ENCODE measurements around the gene ZNF564.
A peak's percentile ranks its signal among the peaks of the same experiment; 100 is the strongest.

ZNF564 gene

DNA sequence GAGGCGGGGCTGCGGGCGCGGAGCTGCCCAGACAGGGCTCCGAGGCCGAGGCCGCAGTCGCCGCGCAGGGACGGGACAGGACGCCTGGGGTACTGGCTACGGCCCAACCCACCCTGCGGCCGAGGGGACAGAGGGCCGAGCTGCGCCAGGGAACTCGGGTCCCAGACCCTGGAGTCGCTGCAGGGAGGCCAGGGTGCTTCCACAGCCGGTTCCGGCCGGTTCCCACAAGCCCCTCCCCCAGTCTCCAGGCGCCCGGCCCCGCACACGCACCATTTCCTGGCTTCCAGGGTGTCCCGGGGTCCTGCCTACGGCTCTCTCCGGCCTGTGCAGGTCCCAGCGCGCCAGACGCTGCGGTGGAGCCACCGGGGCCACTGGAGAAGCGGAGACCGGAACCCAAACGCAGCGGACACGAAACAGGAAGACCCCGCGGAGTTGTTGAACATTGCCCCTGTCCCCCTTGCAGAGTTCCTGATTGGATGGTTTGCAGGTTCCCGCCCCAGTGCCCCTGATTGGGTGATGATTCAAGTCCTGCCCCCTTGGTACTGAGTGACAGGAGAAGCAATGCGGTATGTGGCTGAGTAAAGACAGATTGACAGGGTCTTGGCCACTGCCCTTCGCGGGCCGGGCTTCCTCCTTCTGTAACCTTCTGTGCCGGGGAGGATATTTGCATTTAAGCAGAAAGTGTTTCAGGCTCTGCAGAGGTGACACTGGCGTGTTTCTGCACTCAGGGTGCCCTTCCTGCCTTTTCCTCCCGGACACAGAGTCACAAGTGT lies at the start of gene ZNF564:
Gene ZNF564, minus strand, starts transcription at position 423 of the 773 bp plus-strand sequence. Its CDS starts 150 bp downstream, at position 273.
- TF ChIP-seq, protein P1, sequence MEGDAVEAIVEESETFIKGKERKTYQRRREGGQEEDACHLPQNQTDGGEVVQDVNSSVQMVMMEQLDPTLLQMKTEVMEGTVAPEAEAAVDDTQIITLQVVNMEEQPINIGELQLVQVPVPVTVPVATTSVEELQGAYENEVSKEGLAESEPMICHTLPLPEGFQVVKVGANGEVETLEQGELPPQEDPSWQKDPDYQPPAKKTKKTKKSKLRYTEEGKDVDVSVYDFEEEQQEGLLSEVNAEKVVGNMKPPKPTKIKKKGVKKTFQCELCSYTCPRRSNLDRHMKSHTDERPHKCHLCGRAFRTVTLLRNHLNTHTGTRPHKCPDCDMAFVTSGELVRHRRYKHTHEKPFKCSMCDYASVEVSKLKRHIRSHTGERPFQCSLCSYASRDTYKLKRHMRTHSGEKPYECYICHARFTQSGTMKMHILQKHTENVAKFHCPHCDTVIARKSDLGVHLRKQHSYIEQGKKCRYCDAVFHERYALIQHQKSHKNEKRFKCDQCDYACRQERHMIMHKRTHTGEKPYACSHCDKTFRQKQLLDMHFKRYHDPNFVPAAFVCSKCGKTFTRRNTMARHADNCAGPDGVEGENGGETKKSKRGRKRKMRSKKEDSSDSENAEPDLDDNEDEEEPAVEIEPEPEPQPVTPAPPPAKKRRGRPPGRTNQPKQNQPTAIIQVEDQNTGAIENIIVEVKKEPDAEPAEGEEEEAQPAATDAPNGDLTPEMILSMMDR (IDR thresholded peaks at IDR 0.05; ENCODE audit: low read depth, low read length, missing control alignments), result no peak
- peak within 1 kb of the TSS; percentile 94 for H3K4me3 ChIP-seq (ENCODE audit: low read depth, low read length)
- DNase-seq (ENCODE audit: low read depth), result peak; percentile 100

DNA sequence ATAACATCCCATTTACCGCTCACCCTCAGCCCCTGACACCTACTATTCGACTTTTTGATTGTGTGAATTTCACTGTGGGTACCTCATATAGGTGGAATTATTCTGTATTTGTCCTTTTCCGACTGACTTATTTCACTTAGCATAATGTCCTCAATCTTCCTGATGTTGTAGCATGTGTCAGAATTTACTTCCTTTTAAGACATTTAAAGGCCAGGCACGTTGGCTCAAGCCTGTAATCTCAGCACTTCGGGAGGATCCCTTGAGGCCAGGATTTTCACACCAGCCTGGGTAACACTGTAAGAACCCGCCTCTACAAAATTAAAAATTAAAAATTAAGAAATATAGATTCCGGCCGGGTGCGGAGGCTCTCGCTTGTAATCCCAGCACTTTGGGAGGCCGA lies 46.3 kb upstream of the ZNF564 start:
- no peak overlapping the region for H3K4me3 ChIP-seq (ENCODE audit: low read depth, low read length)
- TF ChIP-seq, protein P1 (IDR thresholded peaks at IDR 0.05; ENCODE audit: low read depth, low read length, missing control alignments), result no peak
- no peak for DNase-seq (ENCODE audit: low read depth)

DNA sequence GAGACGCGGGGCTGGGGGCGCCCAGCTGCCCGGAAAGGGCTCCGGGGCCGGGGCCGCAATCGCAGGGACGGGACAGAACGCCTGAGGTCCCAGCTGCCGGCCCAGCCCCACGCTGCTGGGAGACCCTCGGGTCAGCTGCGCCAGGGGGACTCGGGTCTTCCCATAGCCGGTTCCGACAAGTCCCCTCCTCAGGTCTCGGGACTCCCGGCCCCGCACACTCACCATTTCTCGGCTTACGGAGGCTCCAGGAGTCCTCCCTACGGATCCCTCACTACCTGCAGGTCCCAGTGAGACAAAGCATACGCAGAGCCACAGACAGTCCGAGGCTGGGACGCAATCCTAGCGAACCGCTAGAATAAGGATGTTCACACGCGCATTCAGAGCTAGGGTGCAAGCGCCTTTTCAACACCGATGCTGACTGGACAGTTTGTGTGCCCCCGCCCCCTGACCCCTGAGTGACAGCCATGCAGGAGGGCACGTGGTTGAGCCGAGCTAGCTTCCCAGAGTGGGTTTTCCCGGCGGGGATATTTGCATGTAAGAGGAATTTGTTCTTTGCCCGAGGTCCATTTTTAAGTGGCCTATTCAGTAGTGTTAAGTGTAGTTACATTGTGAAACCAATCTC lies 45.8 kb upstream of the ZNF564 start:
- TF ChIP-seq, protein P1 (IDR thresholded peaks at IDR 0.05; ENCODE audit: low read depth, low read length, missing control alignments), result no peak
- H3K4me3 ChIP-seq (ENCODE audit: low read depth, low read length), result no peak overlapping the region
- DNase-seq (ENCODE audit: low read depth), result no peak

DNA sequence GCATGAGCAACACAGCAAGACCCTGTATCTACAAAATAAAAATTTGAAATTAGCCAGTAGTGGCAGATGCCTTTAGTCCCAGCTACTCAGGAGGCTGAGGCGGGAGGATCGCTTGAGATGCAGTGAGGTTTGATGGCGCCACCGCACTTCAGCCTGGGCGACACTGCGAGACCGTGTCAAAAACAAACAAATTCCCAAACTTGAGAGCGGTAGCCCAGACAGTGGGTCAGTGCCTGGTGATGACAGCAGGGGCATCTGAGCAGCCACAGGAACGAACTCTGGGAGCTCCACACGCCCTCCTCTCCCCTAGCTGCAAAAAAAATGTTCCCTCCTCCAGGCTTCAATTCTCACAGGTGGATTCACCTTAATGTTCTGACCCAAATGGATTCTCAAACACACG lies 45.2 kb upstream of the ZNF564 start:
- TF ChIP-seq, protein P1 (IDR thresholded peaks at IDR 0.05; ENCODE audit: low read depth, low read length, missing control alignments), result no peak
- no peak overlapping the region for H3K4me3 ChIP-seq (ENCODE audit: low read depth, low read length)
- DNase-seq (ENCODE audit: low read depth), result no peak

DNA sequence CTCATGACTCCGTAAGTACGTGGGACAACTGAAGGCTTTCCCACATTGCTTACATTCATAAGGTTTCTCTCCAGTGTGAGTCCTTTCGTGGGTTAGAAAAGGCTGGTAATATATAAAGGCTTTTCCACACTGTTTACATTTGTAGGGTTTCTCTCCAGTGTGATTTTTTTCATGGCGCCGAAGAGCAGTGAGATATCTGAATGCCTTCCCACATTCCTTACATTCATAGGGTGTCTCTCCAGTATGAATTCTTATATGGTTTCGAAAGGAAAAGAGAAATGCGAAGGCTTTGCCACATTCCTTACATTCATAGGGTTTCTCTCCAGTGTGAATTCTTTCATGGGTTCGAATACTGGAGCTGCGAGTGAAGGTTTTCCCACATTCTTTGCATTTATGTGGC lies 29.8 kb upstream of the ZNF564 start:
- TF ChIP-seq, protein P1 (IDR thresholded peaks at IDR 0.05; ENCODE audit: low read depth, low read length, missing control alignments), result no peak
- no peak for DNase-seq (ENCODE audit: low read depth)
- no peak overlapping the region for H3K4me3 ChIP-seq (ENCODE audit: low read depth, low read length)

DNA sequence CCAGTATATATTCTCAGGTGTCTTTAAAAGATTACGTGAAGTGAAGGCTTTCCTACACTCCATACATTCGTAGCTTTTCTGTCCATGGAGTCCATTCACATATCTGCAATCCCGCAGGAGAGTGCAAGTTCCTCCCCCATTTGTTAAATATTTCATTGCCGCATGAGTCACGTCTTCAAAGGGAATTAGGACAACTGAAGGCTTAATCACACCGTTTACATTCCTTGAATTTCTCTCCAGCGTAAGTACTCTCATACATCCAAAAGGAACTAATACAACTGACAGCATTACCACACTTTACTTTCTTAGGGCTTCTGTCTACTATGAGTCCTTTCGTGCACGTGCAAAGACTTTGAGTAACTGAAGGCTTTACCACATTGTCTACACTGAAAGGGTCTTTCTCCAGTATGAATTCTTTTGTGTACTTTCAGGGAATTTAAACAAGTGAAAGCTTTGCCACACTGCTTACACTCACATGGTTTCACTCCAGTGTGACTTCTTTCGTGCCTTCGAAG lies 29.0 kb upstream of the ZNF564 start:
- H3K4me3 ChIP-seq (ENCODE audit: low read depth, low read length), result no peak overlapping the region
- TF ChIP-seq, protein P1 (IDR thresholded peaks at IDR 0.05; ENCODE audit: low read depth, low read length, missing control alignments), result no peak
- DNase-seq (ENCODE audit: low read depth), result no peak

Data from GM12864 (cell line).